H9 (cell line): Measurements from ENCODE around the gene HECW1. TPM values are rescaled to one million over a fixed set of nuclear protein-coding genes. Genes with fewer than 3 reads are reported as not detected.

Experiments
- DNase-seq: peaks from one replicate; pipeline ENCODE4 v3.0.0-alpha.2; 2017
- H2AFZ ChIP-seq: one replicate; pipeline ENCODE4 v1.6.1; 2013; ENCODE audit warnings: mild to moderate bottlenecking, low read length, control low read depth, moderate library complexity
- H2AK5ac ChIP-seq: 2 replicates; pipeline ENCODE4 v1.6.1; 2013; ENCODE audit warnings: low read length, control low read depth, mixed read lengths; ENCODE audit not compliant: insufficient read length
- H2BK120ac ChIP-seq: one replicate; pipeline ENCODE4 v1.6.1; 2013; ENCODE audit warnings: low read depth, mild to moderate bottlenecking, low read length, control low read depth, inconsistent platforms; ENCODE audit not compliant: poor library complexity, severe bottlenecking
- H2BK12ac ChIP-seq: 2 replicates; pipeline ENCODE4 v1.6.1; 2013; ENCODE audit warnings: low read length, control low read depth, mixed read lengths, low read depth; ENCODE audit not compliant: insufficient read length
- H2BK15ac ChIP-seq: 2 replicates; pipeline ENCODE4 v1.6.1; 2013; ENCODE audit warnings: low read depth, low read length, control low read depth
- H2BK20ac ChIP-seq: one replicate; pipeline ENCODE4 v1.6.1; 2013; ENCODE audit warnings: low read depth, mild to moderate bottlenecking, low read length, control low read depth, inconsistent platforms; ENCODE audit not compliant: poor library complexity, severe bottlenecking
- H2BK5ac ChIP-seq: 2 replicates; pipeline ENCODE4 v1.6.1; 2013; ENCODE audit warnings: low read length, control low read depth, mixed read lengths; ENCODE audit not compliant: insufficient read length
- H3K14ac ChIP-seq: 2 replicates; pipeline ENCODE4 v1.6.1; 2013; ENCODE audit warnings: low read length, control low read depth; ENCODE audit not compliant: insufficient read depth
- H3K18ac ChIP-seq: 2 replicates; pipeline ENCODE4 v1.6.1; 2013; ENCODE audit warnings: low read depth, mild to moderate bottlenecking, mixed read lengths, low read length, control low read depth; ENCODE audit not compliant: insufficient read length
- H3K23ac ChIP-seq: 2 replicates; pipeline ENCODE4 v1.6.1; 2013; ENCODE audit warnings: low read length, control low read depth, mixed read lengths, low read depth; ENCODE audit not compliant: insufficient read length
- H3K23me2 ChIP-seq: 2 replicates; pipeline ENCODE4 v1.6.1; 2013; ENCODE audit warnings: low read depth, mild to moderate bottlenecking, mixed read lengths, low read length, control low read depth; ENCODE audit not compliant: insufficient read length, poor library complexity, severe bottlenecking
- H3K27ac ChIP-seq: 2 replicates; pipeline ENCODE4 v1.5.1; 2013; ENCODE audit warnings: low read length, control low read depth, mixed read lengths, low read depth; ENCODE audit not compliant: insufficient read length
- H3K27me3 ChIP-seq: 2 replicates; pipeline ENCODE4 v1.6.1; 2013; ENCODE audit warnings: low read length, control low read depth, inconsistent platforms; ENCODE audit not compliant: insufficient read depth
- H3K4ac ChIP-seq: 2 replicates; pipeline ENCODE4 v1.6.1; 2013; ENCODE audit warnings: low read depth, mild to moderate bottlenecking, control low read depth, inconsistent platforms, low read length, moderate library complexity
- H3K4me1 ChIP-seq: 2 replicates; pipeline ENCODE4 v1.6.1; 2013; ENCODE audit warnings: low read length, control low read depth, inconsistent platforms; ENCODE audit not compliant: insufficient read depth
- H3K4me2 ChIP-seq: 2 replicates; pipeline ENCODE4 v1.6.1; 2013; ENCODE audit warnings: low read length, control low read depth, mixed read lengths; ENCODE audit not compliant: insufficient read length, insufficient read depth
- H3K56ac ChIP-seq: 2 replicates; pipeline ENCODE4 v1.6.1; 2013; ENCODE audit warnings: low read depth, mild to moderate bottlenecking, mixed read lengths, low read length, control low read depth; ENCODE audit not compliant: insufficient read length
- H3K79me1 ChIP-seq: 2 replicates; pipeline ENCODE4 v1.6.1; 2013; ENCODE audit warnings: low read depth, mild to moderate bottlenecking, moderate library complexity, low read length, control low read depth, inconsistent platforms; ENCODE audit not compliant: insufficient read depth, poor library complexity, severe bottlenecking
- H3K79me2 ChIP-seq: 2 replicates; pipeline ENCODE4 v1.6.1; 2013; ENCODE audit warnings: low read length, control low read depth, inconsistent platforms; ENCODE audit not compliant: insufficient read depth
- H3K9ac ChIP-seq: 2 replicates; pipeline ENCODE4 v1.6.1; 2013; ENCODE audit warnings: low read length, control low read depth, mixed read lengths; ENCODE audit not compliant: insufficient read length; ENCODE audit errors: extremely low read depth
- H3K9me3 ChIP-seq: one replicate; pipeline ENCODE4 v1.6.1; 2013; ENCODE audit warnings: low read depth, low read length, inconsistent platforms; ENCODE audit not compliant: control insufficient read depth
- H3T11ph ChIP-seq: one replicate; pipeline ENCODE4 v1.6.1; 2013; ENCODE audit warnings: mild to moderate bottlenecking, low read length, control low read depth, inconsistent platforms
- H4K20me1 ChIP-seq: one replicate; pipeline ENCODE4 v1.6.1; 2013; ENCODE audit not compliant: control insufficient read depth, insufficient read length, insufficient read depth
- H4K5ac ChIP-seq: 2 replicates; pipeline ENCODE4 v1.6.1; 2013; ENCODE audit warnings: low read depth, mild to moderate bottlenecking, mixed read lengths, low read length, control low read depth; ENCODE audit not compliant: insufficient read length
- H4K8ac ChIP-seq: replicated peaks from 2 replicates; pipeline ENCODE4 v1.6.1; 2013; ENCODE audit warnings: low read length, control low read depth, mixed read lengths, low read depth; ENCODE audit not compliant: insufficient read length
- H4K91ac ChIP-seq: 2 replicates; pipeline ENCODE4 v1.6.1; 2013; ENCODE audit warnings: low read depth, mild to moderate bottlenecking, moderate library complexity, mixed read lengths, low read length, control low read depth; ENCODE audit not compliant: insufficient read length
- H3K27ac Mint-ChIP-seq, 3 experiments: 2 replicates in 2 of 3; 3 replicates in 1 of 3; pipeline ENCODE4 v1.8.0; 2020 to 2021; ENCODE audit warnings: mixed read lengths in 3 of 3, mild to moderate bottlenecking in 1 of 3, moderate library complexity in 1 of 3
- H3K27me3 Mint-ChIP-seq: 2 replicates; pipeline ENCODE4 v1.8.0; 2021; ENCODE audit warnings: low read depth, mild to moderate bottlenecking, moderate library complexity, mixed read lengths
- H3K36me3 Mint-ChIP-seq, 3 experiments: 2 replicates in 2 of 3; 3 replicates in 1 of 3; pipeline ENCODE4 v1.8.0; 2020 to 2021; ENCODE audit warnings: low read depth in 3 of 3, mixed read lengths in 3 of 3; ENCODE audit not compliant: insufficient read depth in 1 of 3
- H3K4me1 Mint-ChIP-seq, 2 experiments: 2 replicates each; pipeline ENCODE4 v1.8.0; 2020; ENCODE audit warnings: mixed read lengths in 2 of 2
- H3K4me3 Mint-ChIP-seq, 2 experiments: 2 replicates in 1 of 2; 3 replicates in 1 of 2; pipeline ENCODE4 v1.8.0; 2020 to 2021; ENCODE audit warnings: mild to moderate bottlenecking in 2 of 2, mixed read lengths in 2 of 2, moderate library complexity in 1 of 2
- H3K9me3 Mint-ChIP-seq, 2 experiments: 2 replicates in 1 of 2; 3 replicates in 1 of 2; pipeline ENCODE4 v1.8.0; 2020; ENCODE audit warnings: mild to moderate bottlenecking in 2 of 2, mixed read lengths in 2 of 2, moderate library complexity in 1 of 2
- WGBS: extraction: QIAGEN DNeasy Blood & Tissue Kit; methylation state at CpG from one replicate; pipeline ENCODE4 v1.1.7; 2013; ENCODE audit warnings: missing lambda C conversion rate, low lambda C conversion rate, mixed read lengths; ENCODE audit not compliant: insufficient read length; ENCODE audit errors: extremely low coverage; 5-methylcytosine and 5-hydroxymethylcytosine counted together
- total RNA-seq: library from RNA; stranded (reverse); gene quantifications from 2 replicates; pipeline ENCODE4 v1.2.1, GENCODE V29; 2021
- TF ChIP-seq, protein P1 (sequence below): fragments of 200-600 bp; sonication (generic); conservative IDR thresholded peaks from 3 replicates; pipeline ENCODE4 v1.8.0; 2021; ENCODE audit warnings: antibody characterized with exemption, mild to moderate bottlenecking

HECW1 gene
- total RNA-seq, 1 experiment from 2014 or later = 5.0 TPM

DNA sequence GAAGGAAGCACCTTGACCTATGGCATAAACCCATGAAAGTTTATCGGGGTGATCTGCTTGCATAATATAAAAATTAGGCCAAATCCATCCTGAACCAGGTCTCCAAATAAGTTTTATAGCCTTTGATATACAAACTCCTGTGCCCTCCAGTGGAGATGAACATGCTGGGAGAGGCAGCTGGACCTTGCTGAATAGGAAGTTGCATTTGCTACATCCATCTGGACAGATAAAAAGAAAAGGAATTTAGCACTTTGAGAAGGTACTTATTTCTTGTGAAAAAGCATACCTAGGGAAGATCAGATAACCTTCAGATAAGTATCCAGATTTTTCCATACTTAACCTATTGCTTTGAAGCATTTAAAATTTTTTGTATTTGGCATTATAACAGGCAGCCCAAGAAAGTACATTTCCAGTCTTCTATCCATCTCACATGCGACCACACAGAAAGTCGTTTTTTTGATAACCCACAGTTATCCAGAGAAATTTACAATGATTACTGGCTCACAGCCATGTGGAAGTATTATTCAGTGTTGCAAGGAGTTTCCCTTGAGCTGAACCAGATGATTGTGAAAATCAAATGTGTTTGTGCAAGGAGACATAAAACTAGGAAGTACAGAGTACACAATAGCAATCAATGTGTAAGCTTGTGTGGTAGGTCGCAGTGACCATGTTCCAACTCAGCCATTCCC lies 346.0 kb downstream of the HECW1 start:
- no peaks in the 10 kb centered on the region; a peak in 1 of 7 replicates for H3K36me3 Mint-ChIP-seq
- Histone ChIP-seq H2BK15ac (no peak overlapping the region), H3K9ac (no peak overlapping the region), H3K14ac (no peak overlapping the region), H2AFZ (no peak overlapping the region), H3K27me3 (no peaks in the 10 kb centered on the region), H3K9me3 (no peaks in the 10 kb centered on the region), H3K4me1 (peaks cover 5% of the 10 kb centered on the region; the same call in 1 of the 2 replicates), H2BK120ac (no peak overlapping the region), H3K79me2 (no peaks in the 10 kb centered on the region), H3K4me2 (no peak overlapping the region), H3K79me1 (no peaks in the 10 kb centered on the region), H3K56ac (no peak overlapping the region), H3K4ac (no peak overlapping the region), H4K8ac (no peak overlapping the region), H4K5ac (no peak overlapping the region), H3K23ac (no peak overlapping the region), H2BK5ac (no peak overlapping the region), H2BK20ac (no peak overlapping the region), H2BK12ac (no peak overlapping the region), H4K91ac (no peak overlapping the region), H3T11ph (no peak overlapping the region), H3K27ac (no peak overlapping the region), H3K18ac (no peak overlapping the region), H4K20me1 (no peaks in the 10 kb centered on the region), H2AK5ac (no peak overlapping the region), H3K23me2 (no peaks in the 10 kb centered on the region)
- H3K27ac Mint-ChIP-seq = no peak overlapping the region; a peak in 1 of 7 replicates
- H3K4me1 Mint-ChIP-seq = peaks cover 27 to 30% of the 10 kb centered on the region in 2 experiments
- no peak for DNase-seq
- H3K9me3 Mint-ChIP-seq = no peaks in the 10 kb centered on the region
- no peaks in the 10 kb centered on the region for H3K27me3 Mint-ChIP-seq
- WGBS = no CpG with 5 or more reads among the region's 4 CpGs
- TF ChIP-seq, protein P1, sequence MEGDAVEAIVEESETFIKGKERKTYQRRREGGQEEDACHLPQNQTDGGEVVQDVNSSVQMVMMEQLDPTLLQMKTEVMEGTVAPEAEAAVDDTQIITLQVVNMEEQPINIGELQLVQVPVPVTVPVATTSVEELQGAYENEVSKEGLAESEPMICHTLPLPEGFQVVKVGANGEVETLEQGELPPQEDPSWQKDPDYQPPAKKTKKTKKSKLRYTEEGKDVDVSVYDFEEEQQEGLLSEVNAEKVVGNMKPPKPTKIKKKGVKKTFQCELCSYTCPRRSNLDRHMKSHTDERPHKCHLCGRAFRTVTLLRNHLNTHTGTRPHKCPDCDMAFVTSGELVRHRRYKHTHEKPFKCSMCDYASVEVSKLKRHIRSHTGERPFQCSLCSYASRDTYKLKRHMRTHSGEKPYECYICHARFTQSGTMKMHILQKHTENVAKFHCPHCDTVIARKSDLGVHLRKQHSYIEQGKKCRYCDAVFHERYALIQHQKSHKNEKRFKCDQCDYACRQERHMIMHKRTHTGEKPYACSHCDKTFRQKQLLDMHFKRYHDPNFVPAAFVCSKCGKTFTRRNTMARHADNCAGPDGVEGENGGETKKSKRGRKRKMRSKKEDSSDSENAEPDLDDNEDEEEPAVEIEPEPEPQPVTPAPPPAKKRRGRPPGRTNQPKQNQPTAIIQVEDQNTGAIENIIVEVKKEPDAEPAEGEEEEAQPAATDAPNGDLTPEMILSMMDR = no peak
- no peak overlapping the region for H3K4me3 Mint-ChIP-seq
